Activated CD8-positive, alpha-beta memory T cell treated with anti-CD3 and anti-CD28 coated beads, Interleukin-2, amount 50 U/mL, for 4 hours (primary cell): ENCODE results near the gene STIM2.
"Not testable (repeated sequence)": the region's sequence is repeated elsewhere in the genome, so short reads cannot be mapped to it uniquely, and the experiment has no call there.

Experiments used
- DNase-seq: peaks from one replicate; pipeline ENCODE4 v3.0.0-alpha.2; 2020

STIM2 gene

DNA sequence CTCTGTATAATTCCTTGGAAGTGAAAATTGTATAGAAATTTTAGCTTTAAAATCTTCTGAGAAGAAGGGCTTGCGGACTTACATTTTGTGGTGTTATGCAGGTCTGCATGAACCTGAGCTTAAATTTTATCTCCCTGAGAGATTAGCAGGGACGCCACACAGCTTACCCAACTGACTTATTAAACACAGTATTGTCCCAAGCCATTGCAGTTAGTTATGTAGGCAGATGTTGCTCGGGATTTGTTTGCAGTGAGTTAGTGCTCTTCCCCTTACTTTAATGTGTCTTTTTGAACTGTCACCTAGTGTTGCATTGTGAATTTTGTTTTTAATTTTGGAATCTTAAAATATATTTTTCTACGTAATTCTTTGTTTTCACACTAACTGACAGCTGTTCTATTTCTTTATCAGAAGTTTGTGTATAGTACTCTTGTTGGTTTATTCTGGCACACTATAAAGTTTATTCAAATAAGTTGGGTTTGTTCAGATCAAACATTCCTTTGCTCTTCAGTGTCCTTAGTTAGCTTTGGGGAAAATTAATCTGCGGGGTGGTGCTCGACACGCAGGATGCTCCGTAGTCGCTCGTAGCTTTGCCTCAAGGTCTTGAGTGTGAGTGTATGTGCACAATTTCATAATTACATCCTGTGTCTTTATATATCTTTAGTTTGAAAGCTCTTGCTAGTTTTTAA, 145.4 kb downstream of the STIM2 start:
- DNase-seq = no peak

DNA sequence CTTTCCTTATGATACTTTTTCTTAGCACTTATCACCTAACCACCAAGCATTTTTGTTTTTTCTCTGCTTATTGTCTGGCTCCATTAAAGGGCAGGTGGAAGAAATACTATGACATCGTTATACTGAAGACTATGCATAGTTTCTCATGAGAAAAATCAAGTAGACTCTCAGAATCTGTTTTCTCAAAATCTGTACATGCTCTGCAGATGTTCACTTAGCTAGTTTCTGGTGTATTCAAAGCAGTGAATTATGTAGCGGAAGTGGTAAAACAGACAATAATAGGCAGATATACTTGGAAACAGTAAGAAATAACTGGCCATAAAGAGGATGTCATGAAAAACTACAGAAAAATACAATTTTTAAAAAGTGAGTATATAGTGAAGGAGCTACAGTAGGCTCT, 146.0 kb downstream of the STIM2 start:
- no peak for DNase-seq

DNA sequence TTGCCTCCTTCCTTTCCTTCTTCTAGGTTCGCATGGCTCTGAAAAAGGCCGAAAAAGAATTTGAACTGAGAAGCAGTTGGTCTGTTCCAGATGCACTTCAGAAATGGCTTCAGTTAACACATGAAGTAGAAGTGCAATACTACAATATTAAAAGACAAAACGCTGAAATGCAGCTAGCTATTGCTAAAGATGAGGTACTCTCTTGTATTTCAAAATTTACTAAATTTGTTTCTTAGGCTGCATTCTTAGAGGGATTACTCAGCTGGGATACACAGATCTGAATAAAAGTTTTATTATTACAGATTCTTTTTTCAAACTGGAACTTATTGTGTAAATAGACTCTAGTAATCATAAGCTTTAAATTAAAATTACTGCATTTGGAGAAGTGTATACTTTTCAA, 146.9 kb downstream of the STIM2 start:
- no peak for DNase-seq

DNA sequence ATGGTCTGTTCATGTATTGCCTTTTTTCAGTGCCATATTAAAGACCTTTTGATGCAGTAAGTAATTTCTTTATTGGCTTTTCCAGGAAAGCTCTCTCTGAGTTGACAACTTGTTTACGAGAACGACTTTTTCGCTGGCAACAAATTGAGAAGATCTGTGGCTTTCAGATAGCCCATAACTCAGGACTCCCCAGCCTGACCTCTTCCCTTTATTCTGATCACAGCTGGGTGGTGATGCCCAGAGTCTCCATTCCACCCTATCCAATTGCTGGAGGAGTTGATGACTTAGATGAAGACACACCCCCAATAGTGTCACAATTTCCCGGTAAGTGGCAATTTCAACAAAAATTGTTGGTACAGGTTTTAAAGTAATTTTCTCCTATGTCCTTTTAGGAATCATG, 148.0 kb downstream of the STIM2 start:
- no peak for DNase-seq

DNA sequence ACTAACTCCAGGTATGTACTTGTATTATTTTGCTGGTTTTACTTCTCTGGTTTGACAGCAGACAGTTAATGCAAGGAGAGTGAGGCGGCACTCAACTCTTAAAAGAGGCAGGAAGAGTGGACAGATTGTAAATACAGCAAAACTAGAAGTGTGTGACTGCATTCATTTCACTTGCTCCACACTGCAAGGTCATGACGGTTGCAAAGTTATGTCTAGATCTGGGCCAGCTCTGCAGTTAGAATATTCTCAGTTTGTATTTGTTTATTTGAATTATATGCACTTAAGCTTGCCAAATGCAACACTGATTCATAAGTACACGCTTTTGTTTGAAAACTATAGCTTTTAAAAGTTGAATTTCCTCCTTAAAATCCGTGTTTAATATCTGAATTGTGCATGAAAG, 148.9 kb downstream of the STIM2 start:
- no peak for DNase-seq

DNA sequence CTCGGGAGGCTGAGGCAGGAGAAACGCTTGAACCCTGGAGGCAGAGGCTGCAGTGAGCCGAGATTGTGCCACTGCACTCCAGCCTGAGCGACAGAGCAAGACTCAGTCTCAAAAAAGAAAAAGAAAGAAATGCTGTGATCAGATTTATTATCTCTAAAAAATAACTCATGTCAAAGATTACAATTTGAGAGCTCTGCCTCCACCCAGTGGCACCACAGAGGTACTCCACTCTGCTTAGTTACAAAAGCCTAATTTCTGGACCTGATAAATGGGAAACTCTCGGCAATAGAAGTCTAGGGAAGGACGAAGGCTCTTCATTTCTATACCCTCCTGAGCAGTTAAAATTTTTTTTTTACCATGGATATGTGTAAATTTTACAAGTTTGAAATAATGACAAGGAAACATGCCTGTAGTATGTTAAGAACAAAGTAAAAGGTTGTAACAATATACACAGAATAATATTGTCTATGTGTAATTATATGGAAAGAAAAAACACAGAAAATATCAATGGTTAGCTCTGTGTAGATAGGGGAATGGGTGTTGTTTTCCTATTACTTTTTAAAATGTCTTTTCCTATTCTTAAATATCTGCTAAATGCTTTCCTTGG, 149.8 kb downstream of the STIM2 start:
- DNase-seq = peak; percentile 64

DNA sequence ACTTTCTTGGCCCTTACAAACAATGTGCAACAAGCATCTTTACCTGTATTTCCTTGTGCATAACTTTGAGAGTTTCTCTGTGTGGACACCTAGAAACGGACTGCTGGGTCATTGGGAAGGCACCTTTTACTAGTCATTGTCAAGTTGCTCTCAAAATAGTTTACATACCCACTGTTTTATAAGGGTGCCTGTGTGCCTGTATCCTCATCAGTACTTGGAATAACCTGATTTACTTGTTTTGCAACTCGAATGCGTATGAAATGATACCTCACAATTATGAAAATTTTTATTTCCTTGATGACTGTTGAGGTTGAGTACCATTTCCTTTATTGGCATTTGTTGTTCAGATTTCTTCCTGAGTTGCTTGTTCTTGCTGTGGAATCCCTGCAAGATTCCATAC, 150.8 kb downstream of the STIM2 start:
- DNase-seq = no peak

DNA sequence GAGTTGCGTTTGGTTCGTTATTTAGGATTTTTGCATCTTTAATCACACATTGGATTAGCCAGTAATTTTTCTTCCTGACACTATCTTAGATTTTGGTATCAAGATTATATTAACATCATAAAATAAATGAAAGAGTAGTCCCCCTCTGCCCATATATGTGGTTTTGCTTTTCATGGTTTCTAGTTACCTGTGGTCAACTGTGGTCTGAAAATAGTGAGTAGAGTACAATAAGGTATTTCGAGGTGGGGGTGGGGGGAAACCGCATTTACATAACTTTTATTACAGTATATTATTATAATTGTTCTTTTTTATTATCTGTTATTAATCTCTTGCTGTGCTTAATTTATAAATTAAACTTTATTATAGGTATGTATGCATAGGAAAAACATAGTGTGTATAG, 152.4 kb downstream of the STIM2 start:
- DNase-seq = no peak

DNA sequence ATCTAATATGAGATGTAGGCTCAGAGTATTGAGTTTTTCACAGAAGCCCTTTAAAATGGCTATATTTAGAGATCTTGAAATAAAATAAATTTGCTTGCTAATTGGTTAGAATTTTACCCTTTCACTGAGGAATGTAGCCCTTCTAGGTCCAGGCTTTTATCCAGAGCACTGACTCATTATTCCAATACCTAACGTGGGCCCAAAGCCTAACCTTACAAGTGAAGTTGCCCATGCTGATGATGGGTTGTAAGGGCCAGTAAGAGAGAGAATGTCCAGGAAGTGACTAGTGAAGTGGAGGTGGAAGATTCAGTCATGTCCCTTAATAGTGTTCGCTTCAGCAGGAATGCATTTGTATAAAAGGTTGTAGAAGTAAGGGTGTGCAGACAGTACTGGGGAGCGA, 155.9 kb downstream of the STIM2 start:
- DNase-seq = no peak

DNA sequence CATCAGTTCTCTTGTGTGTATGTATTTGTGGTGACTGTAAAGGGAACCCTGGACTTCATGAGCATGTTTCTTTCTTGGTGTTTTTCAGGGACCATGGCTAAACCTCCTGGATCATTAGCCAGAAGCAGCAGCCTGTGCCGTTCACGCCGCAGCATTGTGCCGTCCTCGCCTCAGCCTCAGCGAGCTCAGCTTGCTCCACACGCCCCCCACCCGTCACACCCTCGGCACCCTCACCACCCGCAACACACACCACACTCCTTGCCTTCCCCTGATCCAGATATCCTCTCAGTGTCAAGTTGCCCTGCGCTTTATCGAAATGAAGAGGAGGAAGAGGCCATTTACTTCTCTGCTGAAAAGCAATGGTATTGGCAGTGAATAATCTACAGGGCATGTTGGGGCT, 157.0 kb downstream of the STIM2 start:
- no peak for DNase-seq

DNA sequence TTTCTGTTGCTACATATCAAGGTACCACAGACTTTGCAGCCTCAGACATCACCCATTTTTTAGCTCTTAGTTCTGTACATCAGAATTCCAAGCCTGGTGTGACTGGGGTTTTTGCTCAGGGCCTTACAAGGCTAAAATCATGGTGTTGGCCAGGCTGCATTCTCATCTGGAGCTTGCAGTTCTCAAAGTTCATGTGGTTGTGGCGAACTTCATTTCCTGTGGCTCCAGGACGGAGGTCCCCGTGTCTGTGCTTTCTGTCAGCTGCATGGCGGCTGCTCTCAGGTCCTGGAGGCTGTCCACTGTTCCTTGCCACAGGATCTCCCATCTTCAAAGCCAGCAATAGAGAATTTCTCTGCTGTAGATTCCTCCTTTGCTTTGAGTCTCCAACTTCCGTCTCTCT, 157.4 kb downstream of the STIM2 start:
- DNase-seq = no peak

DNA sequence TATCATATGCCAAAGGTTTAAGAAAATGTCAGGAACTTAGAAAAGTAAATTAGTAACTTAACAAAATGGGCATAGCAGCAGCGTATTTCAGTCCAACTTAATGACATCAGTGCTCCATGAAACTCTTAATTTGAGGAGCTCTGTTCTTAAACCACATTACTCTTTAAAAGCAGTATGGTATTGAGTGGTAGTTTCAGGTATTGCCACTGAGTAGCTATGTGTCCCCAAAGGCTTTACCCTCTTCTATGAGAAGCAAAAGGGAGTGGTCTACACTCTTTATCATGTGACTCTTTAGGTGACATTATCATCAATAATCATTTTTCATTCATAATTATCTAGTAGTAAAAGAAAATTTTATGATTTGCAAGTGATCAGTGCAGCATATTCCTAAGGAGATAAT, 158.3 kb downstream of the STIM2 start:
- DNase-seq = no peak

DNA sequence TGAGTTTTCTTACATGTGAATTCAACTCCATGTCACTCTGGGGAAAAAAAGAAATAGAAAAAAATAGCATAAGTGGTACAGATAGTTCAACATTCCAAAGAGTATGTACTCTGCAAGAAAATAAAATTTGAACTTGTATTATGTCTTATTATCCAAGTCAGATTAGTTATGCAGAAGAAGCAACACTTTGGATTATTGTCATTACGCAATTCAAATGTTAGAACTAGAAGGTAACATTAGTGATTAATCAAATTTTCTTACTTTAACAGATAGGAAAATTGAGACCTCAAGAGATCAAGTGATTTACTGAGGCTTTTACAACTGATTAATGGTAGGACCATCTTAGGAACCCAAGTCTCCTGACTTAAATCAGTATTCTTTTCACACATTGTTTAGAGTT, 159.1 kb downstream of the STIM2 start:
- no peak for DNase-seq

DNA sequence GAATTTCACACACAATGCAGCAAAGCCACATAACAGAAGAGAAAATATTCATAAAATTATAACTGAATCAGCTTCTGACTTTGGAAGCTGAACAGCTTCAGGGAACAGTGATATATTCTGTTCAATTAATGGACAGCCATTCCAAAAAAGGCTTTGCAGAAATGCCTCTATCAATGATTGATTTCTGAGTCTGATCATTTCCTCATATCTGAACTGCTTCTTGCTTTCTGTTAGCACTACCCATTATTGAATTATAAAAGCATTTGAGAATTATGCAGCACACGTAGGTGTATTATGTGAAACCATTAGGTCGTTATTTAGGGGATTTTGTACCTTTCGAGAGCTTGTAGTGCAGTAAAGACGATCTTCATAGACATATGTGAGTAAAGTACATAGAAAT, 159.6 kb downstream of the STIM2 start:
- DNase-seq = no peak

DNA sequence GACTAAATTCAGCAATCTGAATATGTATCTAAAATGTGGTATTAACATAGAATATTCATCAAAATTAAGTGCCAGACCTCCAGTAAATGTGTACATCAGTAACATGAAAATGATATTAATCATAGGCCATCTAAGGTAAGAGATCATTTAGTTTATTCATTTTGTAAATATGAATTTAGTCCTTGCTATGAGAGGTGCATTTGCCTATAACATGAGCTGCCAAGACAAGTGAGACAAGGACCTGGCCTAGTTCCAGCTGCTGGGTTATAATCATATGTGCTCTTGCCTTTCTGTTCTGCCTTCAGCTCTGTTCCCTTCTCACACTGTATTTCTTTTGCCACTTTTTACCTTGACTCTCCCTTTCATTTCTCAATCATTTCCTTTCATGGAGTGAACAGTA, 160.0 kb downstream of the STIM2 start:
- DNase-seq = no peak

DNA sequence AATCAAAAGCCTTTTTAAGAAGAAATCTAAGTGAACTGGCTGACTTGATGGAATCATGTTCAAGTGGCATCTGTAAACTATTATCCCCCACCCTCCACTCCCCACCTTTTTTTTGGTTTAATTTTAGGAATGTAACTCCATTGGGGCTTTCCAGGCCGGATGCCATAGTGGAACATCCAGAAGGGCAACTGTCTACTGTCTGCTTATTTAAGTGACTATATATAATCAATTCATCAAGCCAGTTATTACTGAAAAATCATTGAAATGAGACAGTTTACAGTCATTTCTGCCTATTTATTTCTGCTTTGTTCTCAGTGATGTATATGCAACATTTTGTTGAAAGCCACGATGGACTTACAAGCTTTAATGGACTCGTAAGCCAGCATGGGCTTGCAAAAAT, 162.3 kb downstream of the STIM2 start:
- DNase-seq = no peak

DNA sequence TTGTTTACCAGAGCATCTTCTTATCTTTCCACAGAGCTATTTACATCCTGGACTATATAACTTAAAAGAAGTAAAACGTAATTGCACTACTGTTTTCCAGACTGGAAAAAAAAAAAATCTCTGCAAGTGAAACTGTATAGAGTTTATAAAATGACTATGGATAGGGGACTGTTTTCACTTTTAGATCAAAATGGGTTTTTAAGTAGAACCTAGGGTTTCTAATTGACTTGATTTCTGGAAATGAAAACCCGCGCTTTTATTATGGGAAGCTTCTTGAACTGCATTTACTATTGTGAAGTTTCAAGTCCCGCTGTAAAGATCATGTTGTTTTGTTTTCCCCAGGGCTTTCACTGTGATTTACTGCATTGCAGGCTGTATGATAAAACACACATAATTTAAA, 162.7 kb downstream of the STIM2 start:
- no peak for DNase-seq

DNA sequence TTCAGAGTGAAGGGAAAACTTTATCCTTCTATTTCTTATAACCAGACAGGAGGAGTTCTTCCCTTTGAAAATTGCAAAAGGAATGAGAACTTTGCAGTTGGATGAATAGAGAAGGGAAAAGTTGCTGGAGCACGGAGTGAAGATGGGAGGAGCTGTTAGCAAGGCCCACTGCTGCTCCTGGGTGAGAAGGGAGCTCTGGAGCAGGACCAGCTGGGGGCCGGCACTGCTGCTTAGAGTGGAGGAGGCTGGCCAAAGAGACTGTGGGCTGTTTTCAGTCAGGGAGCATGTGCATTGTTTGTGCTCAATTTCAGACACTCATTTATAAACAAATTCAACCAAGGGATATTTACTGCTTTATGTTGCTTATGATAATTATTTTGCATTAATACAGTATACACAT, 164.2 kb downstream of the STIM2 start:
- no peak for DNase-seq

DNA sequence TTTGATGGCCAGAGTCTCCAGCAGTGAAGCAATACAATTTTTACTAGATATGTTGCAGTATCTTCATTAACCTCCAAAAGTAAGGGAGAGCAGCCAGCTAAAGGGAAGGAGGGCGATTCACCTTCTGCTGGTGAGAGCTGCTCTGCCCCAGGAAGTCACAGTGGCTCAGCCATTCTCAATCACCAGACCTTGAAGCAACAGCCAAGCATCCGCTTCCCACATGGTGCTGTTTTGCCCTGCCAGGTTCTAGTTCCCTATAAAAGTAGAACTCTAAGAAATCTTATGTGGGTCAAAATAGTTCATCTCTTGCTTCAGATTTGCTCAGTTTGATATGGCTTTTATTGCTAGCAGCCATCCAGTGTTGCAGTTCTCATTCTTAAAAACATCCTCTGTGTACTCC, 166.8 kb downstream of the STIM2 start:
- DNase-seq = no peak

DNA sequence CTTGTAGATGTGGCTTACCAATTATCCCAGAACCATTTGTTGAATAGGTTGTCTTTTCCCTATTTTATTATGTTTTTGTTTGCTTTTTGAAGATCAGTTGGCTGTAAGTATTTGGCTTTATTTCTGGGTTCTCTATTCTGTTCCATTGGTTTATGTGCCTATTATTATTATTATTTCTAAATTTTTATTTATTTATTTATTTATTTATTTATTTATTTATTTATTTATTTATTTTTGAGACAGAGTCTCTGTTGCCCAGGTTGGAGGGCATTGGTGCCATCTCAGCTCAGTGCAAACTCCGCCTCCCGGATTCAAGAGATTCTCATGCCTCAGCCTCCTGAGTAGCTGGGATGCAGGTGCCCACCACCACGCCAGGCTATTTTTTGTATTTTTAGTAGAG, 174.5 kb downstream of the STIM2 start:
- not testable (repeated sequence) for DNase-seq

DNA sequence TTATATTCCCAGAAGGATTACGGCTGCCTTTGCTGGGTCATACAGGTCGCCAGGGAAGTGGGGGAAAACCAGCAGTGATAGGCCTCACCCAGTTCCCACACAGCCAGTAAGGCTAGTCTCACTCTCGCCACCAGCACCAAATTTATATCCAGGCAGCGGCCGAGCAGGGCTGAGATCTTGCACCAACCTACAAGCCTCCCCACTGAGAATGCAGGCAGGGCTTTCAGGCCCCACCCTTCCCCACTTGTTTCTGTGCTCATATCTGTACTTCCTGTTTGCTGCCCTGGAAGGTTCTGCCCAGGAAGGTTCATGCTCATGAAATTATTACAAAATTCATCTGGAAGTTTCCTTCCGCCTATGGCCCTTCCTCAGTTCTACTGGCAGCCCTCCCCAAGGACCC, 179.7 kb downstream of the STIM2 start:
- no peak for DNase-seq

DNA sequence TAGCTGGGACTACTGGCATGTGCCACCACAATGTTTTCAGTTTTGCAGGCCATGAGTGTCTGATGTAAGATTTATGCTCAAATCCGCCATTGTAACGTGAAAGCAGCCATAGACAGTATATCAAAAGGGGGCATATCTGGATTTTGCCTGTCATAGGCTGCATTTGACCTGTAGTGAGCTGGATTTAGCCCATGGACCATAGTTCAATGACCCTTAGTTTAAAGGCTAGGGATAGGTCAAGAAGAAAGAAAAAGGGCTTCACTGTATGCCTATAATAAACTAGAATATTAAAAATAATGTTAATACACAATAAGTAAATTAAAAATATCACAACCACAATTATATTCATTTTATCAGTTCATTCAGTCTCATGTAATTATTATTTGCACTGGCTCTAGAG, 181.8 kb downstream of the STIM2 start:
- DNase-seq = no peak

DNA sequence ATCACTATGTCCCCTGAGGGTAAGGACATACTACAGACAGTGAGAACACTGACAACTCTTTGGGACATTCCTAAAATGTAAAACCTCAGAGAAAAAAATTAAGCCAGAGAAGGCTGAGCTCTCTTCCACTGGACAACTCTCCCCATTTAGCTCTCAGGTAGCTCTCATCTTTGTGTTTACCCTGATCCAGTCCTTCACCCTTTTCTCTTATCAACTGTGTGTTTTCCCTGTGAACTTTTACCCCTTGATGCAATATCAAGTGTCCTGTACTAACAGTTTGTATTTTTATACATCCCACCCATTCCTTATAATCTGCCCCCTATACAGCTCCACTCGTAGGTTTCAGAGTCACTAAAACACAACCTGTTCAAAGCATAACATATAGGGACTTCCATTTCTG, 182.6 kb downstream of the STIM2 start:
- DNase-seq = no peak

DNA sequence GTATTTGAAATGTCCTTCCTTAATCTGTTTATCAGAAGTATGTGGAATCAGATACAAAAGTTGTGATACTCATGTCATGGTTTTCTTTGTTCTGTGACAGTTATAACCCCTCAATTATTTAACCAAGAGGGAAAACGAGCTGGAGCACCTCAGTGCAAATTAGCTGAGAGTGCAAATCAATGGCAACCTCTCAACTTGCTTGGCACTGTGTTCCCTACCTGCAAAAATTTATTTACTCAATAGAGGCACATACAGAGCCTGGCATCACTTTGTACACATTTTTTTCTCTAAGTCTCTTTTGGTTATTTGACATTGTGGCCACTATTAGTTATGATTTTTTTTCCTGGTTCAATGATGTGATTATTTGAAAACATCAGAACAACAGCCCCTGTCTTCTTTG, 186.2 kb downstream of the STIM2 start:
- no peak for DNase-seq
